22Rv1 (cell line): ENCODE measurements around the gene DYRK2.

ENCODE experiments used
- H3K27ac ChIP-seq: fragments of 450-650 bp; 2 replicates; pipeline ENCODE4 v1.5.1; 2017
- CTCF ChIP-seq: fragments of 450-650 bp; IDR thresholded peaks from 2 replicates; pipeline ENCODE4 v1.5.1; 2017; ENCODE audit warnings: mild to moderate bottlenecking
- ZFX ChIP-seq: fragments of 450-650 bp; IDR thresholded peaks from 2 replicates; pipeline ENCODE4 v1.6.1; 2017; ENCODE audit warnings: antibody characterized with exemption, borderline replicate concordance

Gene DYRK2

DNA sequence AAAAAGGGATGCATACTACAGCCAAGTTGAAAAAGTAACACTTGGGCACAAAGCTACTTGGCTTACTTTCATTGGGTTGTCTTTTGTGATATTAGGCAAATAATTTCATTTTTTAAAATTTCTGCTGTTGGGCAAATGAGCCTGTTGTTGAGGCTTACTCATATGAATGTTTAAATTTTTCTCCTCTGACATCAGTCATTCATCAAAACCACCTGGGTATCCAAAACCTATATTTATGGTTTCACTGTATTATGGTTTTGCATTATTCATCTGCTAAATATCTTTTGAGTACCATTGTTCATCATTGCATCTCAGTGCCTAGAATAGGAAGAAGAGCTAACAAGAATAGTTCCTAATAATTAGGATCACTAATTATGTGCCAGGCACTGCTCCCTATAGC lies 28.1 kb downstream of the DYRK2 start:
- no peak for TF ChIP-seq ZFX
- no peak for TF ChIP-seq CTCF
- H3K27ac ChIP-seq, result no peak overlapping the region

- no peak overlapping the region for H3K27ac ChIP-seq
- TF ChIP-seq ZFX, result no peak
- no peak for TF ChIP-seq CTCF
Observed at GRCh38 chr12:67677166-67677565, 28.6 kb downstream of the DYRK2 start.

DNA sequence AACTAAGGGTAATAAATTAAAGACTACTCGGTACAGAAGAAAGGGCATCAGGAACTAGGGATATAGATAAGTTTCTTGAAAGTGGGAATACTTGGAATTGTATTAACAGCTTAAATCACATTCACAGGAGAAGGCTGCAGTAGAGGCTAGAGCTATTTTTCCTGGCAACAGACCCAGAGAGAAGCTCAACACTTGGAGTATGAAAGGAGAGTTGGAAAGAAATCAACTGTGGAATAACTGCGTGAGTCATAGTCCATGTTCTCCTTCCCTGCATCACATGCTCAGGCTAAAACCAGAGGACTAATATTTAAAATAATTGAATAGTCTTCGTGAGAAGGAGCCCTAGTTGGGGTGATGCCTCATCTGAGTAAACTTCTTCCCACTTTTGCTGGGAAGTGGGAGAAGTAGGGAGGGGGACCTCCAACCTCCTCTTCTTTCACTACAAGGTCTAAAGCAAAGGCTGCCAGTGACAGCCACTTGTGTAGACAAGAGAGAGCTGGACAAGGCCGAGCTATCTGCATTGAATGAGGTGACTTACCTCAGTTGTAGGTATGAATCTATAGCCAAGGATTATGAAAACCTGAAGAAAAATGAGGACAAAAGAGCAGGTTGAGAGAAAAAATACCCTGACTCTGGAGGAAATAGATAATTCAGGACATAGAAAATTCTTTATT lies 32.7 kb downstream of the DYRK2 start:
- no peak overlapping the region for H3K27ac ChIP-seq
- TF ChIP-seq ZFX (no peak), CTCF (no peak)

- H3K27ac ChIP-seq, result no peak overlapping the region
- TF ChIP-seq ZFX, result no peak
- no peak for TF ChIP-seq CTCF
Observed at GRCh38 chr12:67681941-67682620, 33.5 kb downstream of the DYRK2 start.

DNA sequence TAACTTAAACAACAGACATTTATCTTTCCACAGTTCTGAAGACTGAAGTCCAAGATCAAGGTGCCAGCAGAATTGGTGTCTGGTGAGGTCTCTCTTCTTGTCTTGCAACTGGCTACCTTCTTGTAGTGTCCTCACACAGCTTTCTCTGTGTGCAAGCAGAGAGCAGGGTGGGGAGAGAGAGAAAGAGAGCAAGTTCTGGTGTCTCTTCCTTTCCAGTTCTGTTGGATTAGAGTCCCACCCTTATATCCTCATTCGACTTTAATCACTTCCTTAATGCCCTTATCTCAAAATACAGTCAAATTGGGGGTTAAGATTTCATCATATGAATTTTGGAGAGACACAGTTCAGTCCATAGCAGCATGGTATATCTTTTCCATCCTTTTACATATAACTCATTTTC lies 40.8 kb downstream of the DYRK2 start:
- no peak for TF ChIP-seq CTCF
- TF ChIP-seq ZFX, result no peak
- no peak overlapping the region for H3K27ac ChIP-seq

DNA sequence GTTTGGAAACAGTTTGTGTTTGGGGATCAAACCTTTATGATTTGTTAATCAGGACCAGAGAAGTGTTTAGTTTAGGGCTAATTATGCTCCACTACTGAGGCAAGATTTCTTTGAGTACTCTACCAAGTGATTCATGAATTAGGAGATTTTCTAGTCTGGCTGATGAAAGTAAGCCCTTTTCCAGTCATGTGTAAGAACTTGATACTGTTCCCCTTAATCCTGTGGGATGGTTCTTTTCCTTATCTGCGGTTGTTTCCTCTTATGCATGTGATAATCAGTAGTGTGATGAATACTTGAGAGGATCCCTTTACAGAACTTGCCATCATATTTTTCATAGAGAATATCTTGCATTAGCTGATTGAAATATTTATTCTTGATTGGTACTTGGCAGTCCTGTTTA lies 42.1 kb downstream of the DYRK2 start:
- no peak overlapping the region for H3K27ac ChIP-seq
- no peak for TF ChIP-seq CTCF
- no peak for TF ChIP-seq ZFX

- TF ChIP-seq ZFX (no peak), CTCF (no peak)
- no peak overlapping the region for H3K27ac ChIP-seq
Observed at GRCh38 chr12:67691220-67691619, 42.7 kb downstream of the DYRK2 start.
